HCT116 (cell line): ENCODE measurements around the gene TMC1. TPM values are rescaled to one million over a fixed set of nuclear protein-coding genes. Genes with fewer than 3 reads are reported as not detected.

Experiments used
- ATAC-seq: fragments of 200-7000 bp; cut with Tn5 transposase; 2 replicates; pipeline ENCODE4 v1.9.1; 2020; ENCODE audit warnings: mild to moderate bottlenecking, moderate library complexity
- BruUV-seq: library from RNA; stranded (reverse); fragments of 400-500 nt; replicated peaks from 2 replicates; lab custom pipeline; 2021; lab: Mats Ljungman, UMichigan
- CTCF ChIA-PET: fragments of 300-600 bp; sonication (Branson Sonifier 250); formaldehyde crosslinking; loops from one replicate; lab custom pipeline; 2021; ENCODE audit warnings: antibody characterized with exemption; lab: Charles Lee
- POLR2A ChIA-PET: fragments of 300-600, 350-600 bp; sonication (Branson Sonifier 250); formaldehyde crosslinking; loops from one replicate; lab custom pipeline; 2021; ENCODE audit warnings: antibody characterized with exemption; lab: Charles Lee
- RAD21 ChIA-PET, 2 experiments: fragments of 300-600 bp; sonication (Branson Sonifier 250); formaldehyde crosslinking; loops; one replicate each; lab custom pipeline; 2023; ENCODE audit warnings: low total read pairs in 2 of 2; ENCODE audit not compliant: uncharacterized antibody in 2 of 2, unreplicated experiment in 2 of 2, low non-redundant PET in 1 of 2; lab: Charles Lee
- DNase-seq: peaks from one replicate; pipeline ENCODE4 v3.0.0-alpha.2; 2010; ENCODE audit warnings: low read depth, low spot score
- H2AFZ ChIP-seq: fragments of 200-600 bp; shearing (Covaris generic), sonication (generic); 2 replicates; pipeline ENCODE4 v1.6.1; 2017; ENCODE audit warnings: low read depth, mixed run types, mixed read lengths, antibody characterized with exemption, low read length; ENCODE audit not compliant: poor library complexity, severe bottlenecking
- H3K27ac ChIP-seq: 2 replicates; pipeline ENCODE4 v1.5.1; 2012; ENCODE audit warnings: low read depth, low read length
- H3K27me3 ChIP-seq: fragments of 200-600 bp; sonication (generic); 2 replicates; pipeline ENCODE4 v1.6.1; 2016; ENCODE audit warnings: mixed run types, low read length, mixed read lengths; ENCODE audit not compliant: insufficient read depth
- H3K36me3 ChIP-seq, 2 experiments: fragments of 200-500 bp in 1 of 2; fragments of 200-600 bp in 1 of 2; sonication (Bioruptor generic) in 1 of 2; sonication (generic) in 1 of 2; 2 replicates each; pipeline versions ENCODE4 v1.5.1 to v1.6.1; 2014 to 2016; ENCODE audit warnings: low read length in 2 of 2, inconsistent platforms in 1 of 2, mixed read lengths in 1 of 2, mixed run types in 1 of 2; ENCODE audit not compliant: insufficient read depth in 2 of 2, control insufficient read depth in 1 of 2
- H3K4me1 ChIP-seq, 2 experiments: fragments of 200-600 bp in 1 of 2; sonication (generic) in 1 of 2; 2 replicates each; pipeline versions ENCODE4 v1.5.1 to v1.6.1; 2012 to 2017; ENCODE audit warnings: low read length in 2 of 2, inconsistent platforms in 1 of 2, mild to moderate bottlenecking in 1 of 2, mixed read lengths in 1 of 2, mixed run types in 1 of 2, moderate library complexity in 1 of 2; ENCODE audit not compliant: insufficient read depth in 2 of 2, control insufficient read depth in 1 of 2
- H3K4me2 ChIP-seq: fragments of 200-600 bp; sonication (generic); 2 replicates; pipeline ENCODE4 v1.6.1; 2017; ENCODE audit warnings: mixed run types, low read length, mixed read lengths
- H3K4me3 ChIP-seq, 2 experiments: fragments of 200-600 bp in 1 of 2; sonication (generic) in 1 of 2; replicated peaks in 1 of 2; 2 replicates each; pipeline ENCODE4 v1.5.1; 2011 to 2016; ENCODE audit warnings: low read length in 2 of 2, control low read depth in 1 of 2, low read depth in 1 of 2, mild to moderate bottlenecking in 1 of 2, mixed read lengths in 1 of 2, mixed run types in 1 of 2
- H3K79me2 ChIP-seq: fragments of 200-600 bp; sonication (generic); 2 replicates; pipeline ENCODE4 v1.6.1; 2017; ENCODE audit warnings: mild to moderate bottlenecking, mixed run types, low read length, moderate library complexity, mixed read lengths; ENCODE audit not compliant: insufficient read depth
- H3K9ac ChIP-seq: fragments of 200-600 bp; sonication (generic); 2 replicates; pipeline ENCODE4 v1.6.1; 2016; ENCODE audit warnings: low read length, mixed read lengths
- H3K9me2 ChIP-seq: fragments of 200-600 bp; sonication (generic), shearing (Covaris generic); 2 replicates; pipeline ENCODE4 v1.6.1; 2017; ENCODE audit warnings: mixed run types, mild to moderate bottlenecking, moderate library complexity; ENCODE audit not compliant: insufficient read depth
- H3K9me3 ChIP-seq, 2 experiments: fragments of 200-500 bp in 1 of 2; fragments of 200-600 bp in 1 of 2; sonication (Bioruptor generic) in 1 of 2; sonication (generic) in 1 of 2; 2 replicates each; pipeline ENCODE4 v1.6.1; 2014 to 2017; ENCODE audit warnings: low read length in 2 of 2, mixed read lengths in 2 of 2, inconsistent platforms in 1 of 2, low read depth in 1 of 2, mild to moderate bottlenecking in 1 of 2, mixed run types in 1 of 2, moderate library complexity in 1 of 2; ENCODE audit not compliant: control insufficient read depth in 1 of 2, insufficient read depth in 1 of 2
- H4K20me1 ChIP-seq: fragments of 200-600 bp; sonication (generic), shearing (Covaris generic); 2 replicates; pipeline ENCODE4 v1.6.1; 2017; ENCODE audit warnings: mixed run types, mild to moderate bottlenecking, moderate library complexity; ENCODE audit not compliant: insufficient read depth
- ATF3 ChIP-seq: IDR thresholded peaks from 2 replicates; pipeline ENCODE4 v1.6.1; 2012
- EGR1 ChIP-seq: IDR thresholded peaks from 2 replicates; pipeline ENCODE4 v1.6.1; 2012; ENCODE audit warnings: low read depth
- ELF1 ChIP-seq: IDR thresholded peaks from 2 replicates; pipeline ENCODE4 v1.6.1; 2012; ENCODE audit warnings: low read depth, borderline replicate concordance
- EZH2phosphoT487 ChIP-seq: fragments of 200-600 bp; IDR thresholded peaks from 2 replicates; pipeline ENCODE4 v1.6.1; 2018; ENCODE audit warnings: antibody characterized with exemption, borderline replicate concordance
- FOSL1 ChIP-seq: IDR thresholded peaks from 2 replicates; pipeline ENCODE4 v1.6.1; 2012; ENCODE audit warnings: low read depth
- JUND ChIP-seq: IDR thresholded peaks from 2 replicates; pipeline ENCODE4 v1.6.1; 2012
- POLR2AphosphoS5 ChIP-seq: IDR thresholded peaks from 2 replicates; pipeline ENCODE4 v1.6.1; 2011; ENCODE audit warnings: mild to moderate bottlenecking, low read depth, low read length, moderate library complexity
- SP1 ChIP-seq: IDR thresholded peaks from 2 replicates; pipeline ENCODE4 v1.6.1; 2012; ENCODE audit warnings: low read depth
- intact Hi-C: fragments of 100-400 bp; cut with micrococcal nuclease; formaldehyde crosslinking; loops from 2 replicates; pipeline ENCODE4 v1.10.0; 2022
- total RNA-seq: library from RNA; stranded (reverse); gene quantifications from one replicate; pipeline ENCODE4 v1.2.1, GENCODE V29; 2021; ENCODE audit not compliant: unreplicated experiment
- TF ChIP-seq, protein P1 (sequence below): IDR thresholded peaks from 2 replicates; pipeline ENCODE4 v1.6.1; 2012; ENCODE audit warnings: low read depth

TMC1 gene
- total RNA-seq, 1 experiment from 2014 or later = 0.57 TPM

DNA sequence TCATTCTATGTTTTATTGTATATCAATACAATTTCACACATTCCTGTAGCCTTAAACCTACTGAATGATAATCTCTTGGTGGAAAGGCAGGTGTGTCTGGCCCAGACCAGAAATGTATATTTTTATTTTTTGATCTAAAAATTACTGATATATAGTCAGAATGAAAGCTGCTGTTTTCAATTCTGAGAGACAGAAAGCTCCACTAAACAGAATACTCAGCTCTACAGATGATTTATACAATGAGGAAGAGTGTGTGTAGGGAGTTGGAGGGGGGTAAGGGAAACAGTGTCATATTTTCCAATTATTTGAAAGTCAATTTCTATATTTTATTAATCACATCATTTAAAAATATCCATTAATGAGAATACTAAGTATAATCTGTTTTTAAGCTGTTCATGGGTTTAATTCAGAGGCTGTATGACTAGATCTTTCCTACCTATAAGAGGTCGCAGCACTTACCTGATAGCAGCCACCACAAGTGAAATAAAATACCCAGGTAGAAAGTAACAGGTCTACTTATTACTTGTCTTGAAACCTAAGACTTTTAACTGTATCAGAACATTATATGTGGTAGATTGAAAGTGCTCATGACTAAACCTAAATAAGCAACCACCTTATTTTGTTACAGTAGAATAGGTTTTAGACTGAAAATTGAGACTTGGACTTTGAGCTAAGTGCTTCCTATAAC, 183.4 kb downstream of the TMC1 start:
- no peaks in the 10 kb centered on the region for H3K9me3 ChIP-seq
- H3K27me3 ChIP-seq = no peaks in the 10 kb centered on the region
- DNase-seq = no peak
- TF ChIP-seq ELF1 = no peak
- TF ChIP-seq EGR1 = no peak
- no peak for TF ChIP-seq FOSL1
- TF ChIP-seq JUND = no peak
- no peak for TF ChIP-seq SP1
- TF ChIP-seq EZH2phosphoT487 = no peak
- TF ChIP-seq, protein P1, sequence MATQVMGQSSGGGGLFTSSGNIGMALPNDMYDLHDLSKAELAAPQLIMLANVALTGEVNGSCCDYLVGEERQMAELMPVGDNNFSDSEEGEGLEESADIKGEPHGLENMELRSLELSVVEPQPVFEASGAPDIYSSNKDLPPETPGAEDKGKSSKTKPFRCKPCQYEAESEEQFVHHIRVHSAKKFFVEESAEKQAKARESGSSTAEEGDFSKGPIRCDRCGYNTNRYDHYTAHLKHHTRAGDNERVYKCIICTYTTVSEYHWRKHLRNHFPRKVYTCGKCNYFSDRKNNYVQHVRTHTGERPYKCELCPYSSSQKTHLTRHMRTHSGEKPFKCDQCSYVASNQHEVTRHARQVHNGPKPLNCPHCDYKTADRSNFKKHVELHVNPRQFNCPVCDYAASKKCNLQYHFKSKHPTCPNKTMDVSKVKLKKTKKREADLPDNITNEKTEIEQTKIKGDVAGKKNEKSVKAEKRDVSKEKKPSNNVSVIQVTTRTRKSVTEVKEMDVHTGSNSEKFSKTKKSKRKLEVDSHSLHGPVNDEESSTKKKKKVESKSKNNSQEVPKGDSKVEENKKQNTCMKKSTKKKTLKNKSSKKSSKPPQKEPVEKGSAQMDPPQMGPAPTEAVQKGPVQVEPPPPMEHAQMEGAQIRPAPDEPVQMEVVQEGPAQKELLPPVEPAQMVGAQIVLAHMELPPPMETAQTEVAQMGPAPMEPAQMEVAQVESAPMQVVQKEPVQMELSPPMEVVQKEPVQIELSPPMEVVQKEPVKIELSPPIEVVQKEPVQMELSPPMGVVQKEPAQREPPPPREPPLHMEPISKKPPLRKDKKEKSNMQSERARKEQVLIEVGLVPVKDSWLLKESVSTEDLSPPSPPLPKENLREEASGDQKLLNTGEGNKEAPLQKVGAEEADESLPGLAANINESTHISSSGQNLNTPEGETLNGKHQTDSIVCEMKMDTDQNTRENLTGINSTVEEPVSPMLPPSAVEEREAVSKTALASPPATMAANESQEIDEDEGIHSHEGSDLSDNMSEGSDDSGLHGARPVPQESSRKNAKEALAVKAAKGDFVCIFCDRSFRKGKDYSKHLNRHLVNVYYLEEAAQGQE = no peak
- TF ChIP-seq ATF3 = no peak
- TF ChIP-seq POLR2AphosphoS5 = no peak
- intact Hi-C loops = no loop called here
- H3K4me1 ChIP-seq = no peaks in the 10 kb centered on the region
- ChIA-PET CTCF (no interaction called here), POLR2A (no interaction called here), RAD21 (no interaction called here)
- H4K20me1 ChIP-seq = no peaks in the 10 kb centered on the region
- H2AFZ ChIP-seq = no peak overlapping the region
- no peak overlapping the region for H3K27ac ChIP-seq
- H3K79me2 ChIP-seq = no peaks in the 10 kb centered on the region
- H3K36me3 ChIP-seq = no peaks in the 10 kb centered on the region
- H3K4me3 ChIP-seq = no peak overlapping the region
- H3K9me2 ChIP-seq = no peaks in the 10 kb centered on the region
- H3K9ac ChIP-seq = no peak overlapping the region
- no TSS peak for BruUV-seq
- H3K4me2 ChIP-seq = no peak overlapping the region
- ATAC-seq = no peak
